Liver (tissue), 3 donors: ENCODE data around the gene EXOC4.

ENCODE experiments used
- CTCF ChIP-seq: fragments of 150-350 bp; IDR thresholded peaks from 2 replicates; pipeline ENCODE4 v1.5.1; 2017; ENCODE audit warnings: improper control_type of control experiment, low read depth, low read length; ENCODE audit not compliant: missing input control
- HNF4G ChIP-seq: IDR thresholded peaks from 2 replicates; pipeline ENCODE4 v1.6.1; 2016; ENCODE audit warnings: antibody characterized with exemption
- REST ChIP-seq: IDR thresholded peaks from 2 replicates; pipeline ENCODE4 v1.6.1; 2016; ENCODE audit warnings: antibody characterized with exemption, mild to moderate bottlenecking
- donor health status: healthy.
- donor health status: healthy.

- TF ChIP-seq CTCF, result no peak
- no peak for TF ChIP-seq HNF4G
- no peak for TF ChIP-seq REST
Measured at GRCh38 chr7:133724148-133724547, 471.3 kb downstream of the EXOC4 start.
